Vagina (tissue), 2 donors: ENCODE measurements around the gene RMND1. TPM values are rescaled to one million over a fixed set of nuclear protein-coding genes. Genes with fewer than 3 reads are reported as not detected.

Experiments used
- DNase-seq, 2 donors: peaks; one replicate each; pipeline ENCODE4 v3.0.0-alpha.2; 2017; ENCODE audit errors: extremely low spot score in 2 of 2
- H3K27ac ChIP-seq: fragments of 200-600 bp; sonication (generic); one replicate; pipeline ENCODE4 v1.5.1; 2019
- H3K27me3 ChIP-seq: fragments of 200-600 bp; sonication (generic); one replicate; pipeline ENCODE4 v1.5.1; 2019
- H3K36me3 ChIP-seq, 2 donors: fragments of 200-600 bp; sonication (generic); one replicate each; pipeline ENCODE4 v1.5.1; 2017 to 2019
- H3K4me1 ChIP-seq: fragments of 200-600 bp; sonication (generic); one replicate; pipeline ENCODE4 v1.5.1; 2019
- H3K4me3 ChIP-seq, 2 donors: fragments of 200-600 bp; sonication (generic); 1 replicate in 1 of 2; 2 replicates in 1 of 2; pipeline ENCODE4 v1.5.1; 2016 to 2019
- H3K9me3 ChIP-seq: fragments of 200-600 bp; sonication (generic); one replicate; pipeline ENCODE4 v1.5.1; 2019
- CTCF ChIP-seq, 3 experiments: fragments of 450-650 bp in 2 of 3; fragments of 200-600 bp in 1 of 3; sonication (generic) in 1 of 3; IDR thresholded peaks; one replicate each; pipeline ENCODE4 v1.5.1; 2017 to 2019; ENCODE audit warnings: antibody characterized with exemption in 3 of 3, mild to moderate bottlenecking in 2 of 3, moderate library complexity in 2 of 3
- POLR2A ChIP-seq, 2 donors: fragments of 450-650 bp; IDR thresholded peaks; one replicate each; pipeline ENCODE4 v1.6.1; 2017; ENCODE audit warnings: antibody characterized with exemption in 2 of 2, mild to moderate bottlenecking in 2 of 2, moderate library complexity in 2 of 2
- POLR2AphosphoS5 ChIP-seq, 2 donors: sonication (generic); formaldehyde crosslinking; IDR thresholded peaks; one replicate each; pipeline ENCODE4 v1.9.0; 2017; ENCODE audit warnings: antibody characterized with exemption in 2 of 2, mild to moderate bottlenecking in 2 of 2, low read depth in 1 of 2; ENCODE audit not compliant: insufficient read depth in 1 of 2
- intact Hi-C: fragments of 100-400 bp; cut with DNase I; formaldehyde crosslinking; loops from one replicate; pipeline ENCODE4 v1.15.1; 2023
- total RNA-seq: library from RNA; depleted of rRNA; stranded (reverse); fragments of >200 nt; gene quantifications from one replicate; pipeline ENCODE4 v1.2.3, GENCODE V29; 2016

RMND1 gene
- total RNA-seq, 1 donor from 2014 or later: 15.7 TPM

GRCh38 chr6:151370509-151371078 is 81.3 kb downstream of the RMND1 start:
- H3K9me3 ChIP-seq: no peaks in the 10 kb centered on the region
- H3K4me1 ChIP-seq: peaks cover 9% of the 10 kb centered on the region
- TF ChIP-seq POLR2AphosphoS5 (IDR thresholded peaks at IDR 0.05; ENCODE audit: insufficient read depth in 1 of 2, low read depth in 1 of 2) (no peak), CTCF (IDR thresholded peaks at IDR 0.05) (no peak), POLR2A (IDR thresholded peaks at IDR 0.05) (no peak)
- DNase-seq: no peak
- peaks cover 0 to 42% of the 10 kb centered on the region in 2 donors for H3K36me3 ChIP-seq
- no peak overlapping the region for H3K4me3 ChIP-seq
- intact Hi-C loops: no loop called here
- no peaks in the 10 kb centered on the region for H3K27me3 ChIP-seq
- no peak overlapping the region for H3K27ac ChIP-seq

- no peak for DNase-seq
- Histone ChIP-seq H3K9me3 (no peaks in the 10 kb centered on the region), H3K36me3 (peaks cover 0 to 42% of the 10 kb centered on the region in 2 donors), H3K27ac (no peak overlapping the region), H3K4me3 (no peak overlapping the region), H3K4me1 (no peaks in the 10 kb centered on the region), H3K27me3 (no peaks in the 10 kb centered on the region)
- TF ChIP-seq CTCF (IDR thresholded peaks at IDR 0.05) (no peak), POLR2A (IDR thresholded peaks at IDR 0.05) (no peak), POLR2AphosphoS5 (IDR thresholded peaks at IDR 0.05; ENCODE audit: insufficient read depth in 1 of 2, low read depth in 1 of 2) (no peak)
- intact Hi-C loops: no loop called here
Observed at GRCh38 chr6:151365233-151365632, 86.7 kb downstream of the RMND1 start.

GRCh38 chr6:151359486-151359885 is 92.4 kb downstream of the RMND1 start:
- H3K36me3 ChIP-seq: peaks cover 0 to 18% of the 10 kb centered on the region in 2 donors
- TF ChIP-seq POLR2AphosphoS5 (IDR thresholded peaks at IDR 0.05; ENCODE audit: insufficient read depth in 1 of 2, low read depth in 1 of 2) (no peak), CTCF (IDR thresholded peaks at IDR 0.05) (no peak), POLR2A (IDR thresholded peaks at IDR 0.05) (no peak)
- intact Hi-C loops: no loop called here
- H3K27me3 ChIP-seq: no peaks in the 10 kb centered on the region
- H3K4me1 ChIP-seq: no peaks in the 10 kb centered on the region
- no peaks in the 10 kb centered on the region for H3K9me3 ChIP-seq
- H3K27ac ChIP-seq: no peak overlapping the region
- DNase-seq: no peak
- H3K4me3 ChIP-seq: no peak overlapping the region

- H3K36me3 ChIP-seq: peaks cover 0 to 18% of the 10 kb centered on the region in 2 donors
- no peak for DNase-seq
- H3K9me3 ChIP-seq: no peaks in the 10 kb centered on the region
Observed at GRCh38 chr6:151358475-151358874, 93.5 kb downstream of the RMND1 start.

More at GRCh38 chr6:151358475-151358874, 93.5 kb downstream of the RMND1 start:
- H3K27ac ChIP-seq: no peak overlapping the region
- H3K4me1 ChIP-seq: no peaks in the 10 kb centered on the region
- no peaks in the 10 kb centered on the region for H3K27me3 ChIP-seq
- H3K4me3 ChIP-seq: no peak overlapping the region
- intact Hi-C loops: no loop called here
- TF ChIP-seq POLR2AphosphoS5 (IDR thresholded peaks at IDR 0.05; ENCODE audit: insufficient read depth in 1 of 2, low read depth in 1 of 2) (no peak), CTCF (IDR thresholded peaks at IDR 0.05) (no peak), POLR2A (IDR thresholded peaks at IDR 0.05) (no peak)
